NCI-H510A (cell line): ENCODE results near the gene LYSMD3.

Source experiments
- DNase-seq: peaks from one replicate; lab custom pipeline; 2025; lab: John Stamatoyannopoulos, UW

The LYSMD3 gene

DNA sequence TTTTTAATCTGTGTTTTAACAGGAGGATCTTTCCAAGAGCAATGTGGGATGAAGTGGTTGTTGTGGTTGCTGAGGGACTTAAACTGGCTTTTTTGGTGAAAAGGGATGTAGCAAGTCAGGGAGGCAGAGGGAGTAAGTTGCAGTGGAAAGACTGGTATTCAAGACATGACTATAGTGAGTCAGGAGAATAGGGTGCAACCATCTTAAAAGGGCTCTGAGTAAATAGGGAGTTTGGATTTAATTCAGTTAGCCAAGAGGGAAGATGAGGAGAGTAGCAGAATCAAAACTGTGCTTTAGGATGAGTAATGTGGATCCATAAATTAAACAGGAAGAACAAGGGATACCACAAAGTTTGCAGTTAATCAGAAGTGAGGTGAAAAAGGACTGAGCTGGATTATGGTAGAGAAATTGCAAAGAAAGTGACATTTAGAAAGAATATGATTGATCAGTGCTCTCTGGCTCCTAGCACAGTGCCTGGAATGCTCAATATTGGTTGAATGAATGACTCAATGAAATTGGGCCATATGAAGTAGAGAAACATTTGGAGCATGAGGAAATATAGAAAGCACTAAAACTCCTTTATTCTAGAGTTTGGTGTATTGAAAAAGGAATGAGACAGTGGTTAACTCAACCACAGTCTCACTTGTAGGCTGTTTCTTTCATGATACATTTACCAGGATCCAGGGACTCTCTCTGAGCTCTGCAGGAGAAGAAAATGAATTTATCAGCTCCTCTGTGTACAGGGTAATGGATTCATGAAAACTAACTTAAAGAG lies 49.6 kb downstream of the LYSMD3 start:
- no peak for DNase-seq

DNA sequence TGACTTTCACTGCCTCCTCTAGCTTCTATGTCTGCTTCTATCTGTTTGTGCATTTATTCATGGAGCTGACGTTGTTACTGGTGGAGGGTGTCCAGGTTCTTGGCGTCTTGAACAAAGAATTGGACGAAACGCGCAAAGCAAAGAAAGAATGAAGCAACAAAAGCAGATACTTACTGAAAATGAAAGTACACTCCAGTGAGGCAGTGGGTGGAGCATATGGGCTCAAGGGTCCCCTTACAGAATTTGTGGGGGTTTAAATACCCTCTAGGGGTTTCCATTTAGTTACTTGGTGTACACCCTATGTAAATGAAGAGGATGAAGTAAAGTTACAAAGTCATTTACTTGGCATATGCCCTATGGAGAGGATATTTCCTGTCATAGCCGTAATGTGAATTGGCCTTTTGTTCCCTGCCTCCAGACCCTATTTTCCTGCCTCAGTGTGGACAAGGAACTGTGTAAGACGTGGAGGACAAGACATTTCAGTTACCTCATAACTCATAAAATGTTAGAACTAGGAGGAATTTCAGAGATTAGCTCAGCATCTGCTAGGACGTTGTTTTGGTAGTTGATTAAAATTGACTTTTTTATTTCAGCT lies 51.7 kb downstream of the LYSMD3 start:
- DNase-seq, result no peak

DNA sequence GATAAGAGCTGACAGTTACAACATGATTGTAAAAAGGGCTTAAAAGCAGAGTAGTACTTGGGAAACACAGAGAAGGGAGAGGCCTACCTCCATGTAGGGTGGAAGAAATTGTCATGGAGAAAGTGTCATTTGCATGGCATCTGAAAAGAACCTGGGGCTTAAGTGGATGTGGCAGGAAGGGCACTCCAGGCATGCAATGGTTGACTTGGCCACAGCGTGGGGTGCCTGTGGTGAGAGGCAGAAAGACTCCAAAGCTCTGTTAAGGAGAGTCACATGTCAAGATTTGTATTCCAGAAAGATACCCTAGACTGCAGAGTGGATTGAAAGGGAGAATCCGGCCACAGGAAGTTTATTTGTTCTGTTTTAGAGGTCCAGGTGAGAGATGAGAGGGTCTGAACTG lies 52.3 kb downstream of the LYSMD3 start:
- DNase-seq, result no peak

DNA sequence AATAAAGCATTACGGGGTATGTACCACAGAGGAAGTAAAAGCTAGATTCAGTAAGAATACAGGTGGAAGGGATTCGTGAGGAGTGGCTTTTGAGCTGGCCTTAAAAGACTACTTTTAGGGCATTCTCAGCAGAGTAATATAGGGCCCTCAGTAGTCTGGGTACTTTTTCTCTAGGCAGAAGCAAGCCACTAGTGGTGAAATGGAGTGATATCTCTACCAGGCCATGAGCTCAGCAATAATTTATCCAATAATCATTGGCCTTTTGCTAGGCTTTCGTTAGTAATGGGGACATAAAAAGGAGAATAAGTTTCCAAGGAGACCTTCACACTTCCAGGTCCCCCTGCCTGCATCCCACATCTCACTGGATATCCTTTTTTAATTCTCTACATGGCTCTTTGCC lies 53.0 kb downstream of the LYSMD3 start:
- no peak for DNase-seq

DNA sequence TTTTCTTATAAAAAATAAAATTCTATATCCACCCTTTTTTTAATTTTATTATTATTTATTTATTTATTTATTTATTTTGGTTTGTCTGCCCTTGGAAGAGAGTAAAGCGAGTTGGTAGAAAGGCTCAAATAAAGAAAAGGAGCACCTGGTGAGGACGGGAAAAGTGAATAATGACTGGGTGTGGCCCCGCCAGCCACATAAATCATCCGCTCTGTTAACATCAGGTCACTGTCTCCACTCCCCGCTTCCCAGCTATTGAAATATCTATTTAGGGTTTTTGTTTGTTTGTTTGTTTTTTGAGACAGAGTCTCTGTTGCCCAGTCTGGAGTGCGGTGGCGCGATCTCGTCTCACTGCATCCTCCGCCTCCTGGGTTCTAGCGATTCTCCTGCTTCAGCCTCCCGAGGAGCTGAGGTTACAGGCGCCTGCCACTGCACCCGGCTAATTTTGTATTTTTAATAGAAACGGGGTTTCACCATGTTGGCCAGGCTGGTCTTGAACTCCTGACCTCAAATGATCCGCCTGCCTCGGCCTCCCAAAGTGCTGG lies 53.9 kb downstream of the LYSMD3 start:
- no peak for DNase-seq

DNA sequence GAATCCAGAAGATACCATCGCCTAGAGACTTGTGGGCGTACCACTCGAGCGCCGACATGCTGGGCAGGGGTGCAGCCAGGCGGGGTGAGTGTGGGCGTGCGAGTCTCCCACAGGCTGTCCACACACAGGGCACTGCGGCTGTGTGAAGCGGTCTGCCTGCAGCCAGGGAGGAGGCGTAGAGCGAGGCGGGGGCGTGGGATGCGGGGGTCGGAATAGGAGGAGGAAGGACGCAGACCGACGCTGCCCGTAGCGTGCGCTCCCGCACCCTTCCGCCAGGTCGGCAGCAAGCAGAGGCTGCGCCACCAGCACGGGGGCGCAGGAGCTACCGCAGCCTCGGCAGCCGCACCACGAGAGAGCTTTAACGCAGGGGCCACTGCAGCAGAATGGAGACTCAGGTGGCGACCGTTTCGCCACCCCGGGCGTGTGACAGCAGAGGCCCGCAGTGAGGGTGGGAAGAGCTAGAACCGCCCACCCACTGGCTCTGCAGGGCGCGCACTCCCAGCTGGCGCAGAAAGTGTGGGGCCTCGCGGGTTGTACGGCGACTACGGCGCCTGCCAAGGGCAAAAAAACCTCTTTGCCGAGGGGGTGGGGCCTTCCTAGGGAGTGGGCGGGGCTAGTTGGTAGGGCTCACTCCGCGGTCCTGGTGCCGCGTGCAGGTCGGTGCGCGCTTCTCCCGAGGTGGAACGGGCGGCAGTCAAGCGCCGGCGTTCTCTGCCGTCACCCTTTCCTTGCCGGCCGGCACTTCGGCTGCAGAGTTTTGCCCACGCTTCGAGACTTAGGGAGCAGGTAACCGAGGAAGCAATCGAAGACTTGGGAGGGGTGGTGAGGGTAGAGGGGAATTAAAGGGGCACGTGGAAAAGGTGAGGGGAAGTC lies 54.9 kb downstream of the LYSMD3 start, which contains the start of the genes MBLAC2 and POLR3G:
Gene MBLAC2, minus strand, starts transcription at position 537 of the 873 bp plus-strand sequence. Its CDS starts 479 bp downstream, at position 58.
Gene POLR3G, plus strand, starts transcription at position 630 of the 873 bp plus-strand sequence. CDS start 10,704 bp downstream, outside the sequence.
- DNase-seq, result peak; percentile 67

DNA sequence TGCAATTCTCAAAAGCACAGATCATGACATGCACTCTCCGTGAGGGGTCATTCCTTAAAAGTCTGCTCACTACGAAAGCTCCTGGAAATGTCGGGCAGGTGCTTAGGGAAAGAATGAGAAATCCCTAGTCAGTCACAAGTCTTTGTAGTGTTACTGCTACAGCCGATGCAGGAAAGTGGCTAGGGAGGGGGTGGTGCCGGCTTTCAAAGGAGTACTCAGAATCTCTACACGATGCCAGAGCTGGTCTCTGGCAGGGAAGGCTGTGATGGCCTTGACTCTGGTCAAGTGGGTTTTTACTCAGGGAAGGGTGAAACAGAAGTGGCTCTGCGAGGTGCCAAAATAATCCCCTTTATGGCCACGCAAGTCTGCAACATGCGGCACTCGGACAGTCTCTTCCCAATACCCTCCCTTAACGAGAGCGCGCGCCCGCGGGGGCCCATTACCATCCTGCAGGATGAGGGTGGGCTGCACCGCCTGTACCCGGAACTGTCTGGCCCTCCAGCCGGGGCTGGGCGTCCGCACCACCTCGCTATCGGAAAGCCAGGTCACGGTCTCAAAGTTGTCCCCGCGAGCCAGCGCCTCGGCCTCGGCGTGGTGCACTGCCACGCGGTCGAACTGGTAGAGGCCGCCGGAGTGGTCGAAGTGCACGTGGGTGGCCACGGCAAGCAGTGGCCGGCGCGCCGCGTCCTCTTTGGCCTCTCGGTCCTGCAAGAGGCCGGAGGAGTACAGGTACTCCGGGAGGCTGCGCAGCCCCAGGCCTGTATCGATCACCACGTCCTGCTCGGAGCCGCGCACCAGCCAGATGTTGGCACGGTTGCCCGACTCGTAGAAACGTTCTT lies 55.8 kb downstream of the LYSMD3 start:
- DNase-seq, result no peak

DNA sequence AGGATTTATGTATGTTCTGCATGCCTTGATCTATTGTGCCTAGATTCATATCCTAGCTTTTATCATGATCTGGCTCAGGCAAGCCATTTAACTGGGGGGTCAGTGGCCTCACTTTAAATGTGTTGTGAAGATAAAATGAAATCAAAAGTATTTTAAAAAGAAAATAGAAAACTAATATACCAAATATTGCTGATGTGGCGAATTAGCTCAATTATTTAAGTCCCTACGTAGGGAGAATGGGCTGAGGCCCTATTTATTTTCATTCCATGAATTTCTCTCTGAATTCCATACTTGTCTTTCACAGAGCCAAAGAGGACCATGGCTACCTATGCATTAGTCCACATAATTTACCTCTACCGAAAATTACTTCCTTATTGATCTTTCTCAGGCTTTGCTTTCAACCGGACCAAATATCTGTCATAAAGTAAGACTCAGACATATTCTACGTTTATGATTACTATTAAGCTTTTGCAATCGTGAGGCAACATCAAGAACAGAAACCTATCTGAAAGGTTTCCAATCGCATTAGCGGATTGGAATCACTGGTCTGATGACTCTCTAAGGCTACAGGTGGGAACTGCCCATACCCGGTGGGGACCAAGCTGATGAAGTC lies 56.5 kb downstream of the LYSMD3 start:
- DNase-seq, result no peak
